ENCODE measurements around the gene EXOSC7. TPM values are rescaled to one million over a fixed set of nuclear protein-coding genes. Genes with fewer than 3 reads are reported as not detected.

The EXOSC7 gene
- total RNA-seq, 4 donors from 2014 or later: 33.1 to 57.5 (median 56.3) TPM

- H3K27ac ChIP-seq: peak overlapping the region in 1 of 3 donors; percentile 59
- peaks cover 0 to 13% of the 10 kb centered on the region in 2 donors for H3K4me1 ChIP-seq
- DNase-seq: no peak
- H3K36me3 ChIP-seq: no peaks in the 10 kb centered on the region
- no peaks in the 10 kb centered on the region for H3K9me3 ChIP-seq
- H3K27me3 ChIP-seq: no peaks in the 10 kb centered on the region
- intact Hi-C loops (cut with DNase I): no loop called here
- WGBS, 2 donors: 88 to 91% methylated on average over 3 of the region's 3 CpGs
- no peak for TF ChIP-seq CTCF (IDR thresholded peaks at IDR 0.05)
- no peak overlapping the region for H3K4me3 ChIP-seq (replicated peaks in 1 of 3)
Observed at GRCh38 chr3:45057557-45057956, 81.5 kb downstream of the EXOSC7 start.

- Histone ChIP-seq H3K4me1 (peaks cover 0 to 13% of the 10 kb centered on the region in 2 donors), H3K4me3 (replicated peaks in 1 of 3) (no peak overlapping the region), H3K9me3 (no peaks in the 10 kb centered on the region), H3K27ac (no peak overlapping the region), H3K36me3 (no peaks in the 10 kb centered on the region), H3K27me3 (no peaks in the 10 kb centered on the region)
- TF ChIP-seq POLR2A (IDR thresholded peaks at IDR 0.05) (no peak), CTCF (IDR thresholded peaks at IDR 0.05) (no peak)
- 90 to 91% methylated on average over 2 of the region's 2 CpGs for WGBS, 2 donors
- intact Hi-C loops (cut with DNase I): no loop called here
- DNase-seq: no peak
Observed at GRCh38 chr3:45059132-45059531, 83.1 kb downstream of the EXOSC7 start.

- intact Hi-C loops (cut with DNase I): no loop called here
- no peak overlapping the region for H3K4me3 ChIP-seq (replicated peaks in 1 of 3)
- H3K9me3 ChIP-seq: no peaks in the 10 kb centered on the region
- H3K4me1 ChIP-seq: peaks cover 0 to 13% of the 10 kb centered on the region in 2 donors
- DNase-seq: no peak
- H3K36me3 ChIP-seq: no peaks in the 10 kb centered on the region
- H3K27ac ChIP-seq: no peak overlapping the region
- no peaks in the 10 kb centered on the region for H3K27me3 ChIP-seq
- no peak for TF ChIP-seq CTCF (IDR thresholded peaks at IDR 0.05)
- WGBS, 2 donors: 52 to 69% methylated on average over 4 of the region's 4 CpGs
Observed at GRCh38 chr3:45060165-45060892, 84.3 kb downstream of the EXOSC7 start.

Small RNAs within 50 kb of the gene (small RNA-seq; reads per million reads assigned to genes)
- gene RNU5B-3P: not detected

Other genes with a start within 250 kb of the EXOSC7 start
- gene ZNF501, start 246.6 kb upstream of the EXOSC7 start, total RNA-seq: 10 to 100 TPM in 1 of 4 donors, 1 to 10 TPM in 3; 2.8 to 15.9 (median 4.6) TPM
- 10 to 100 TPM; 28.4 to 38.7 (median 30.4) TPM for gene KIAA1143, start 214.6 kb upstream of the EXOSC7 start, total RNA-seq
- gene KIF15, start 214.4 kb upstream of the EXOSC7 start, total RNA-seq: 1 to 10 TPM in 1 of 4 donors, under 1 TPM in 2, not detected in 1; 0.15 to 1.8 (median 0.33) TPM
- gene TMEM42, start 114.3 kb upstream of the EXOSC7 start, total RNA-seq: 10 to 100 TPM; 12.2 to 48.6 (median 27.9) TPM
- under 1 TPM in 2 of 4 donors, not detected in 2; 0.13 to 0.33 TPM for gene TGM4, start 101.6 kb upstream of the EXOSC7 start, total RNA-seq
- gene ZDHHC3, start 70 bp upstream of the EXOSC7 start, total RNA-seq: 10 to 100 TPM; 46.0 to 94.3 (median 76.0) TPM
- 10 to 100 TPM; 28.2 to 78.4 (median 32.5) TPM for gene CLEC3B, start 50.1 kb downstream of the EXOSC7 start, total RNA-seq
- 10 to 100 TPM; 14.7 to 35.9 (median 24.2) TPM for gene CDCP1, start 170.1 kb downstream of the EXOSC7 start, total RNA-seq

Measured in thyroid gland (tissue), 4 donors.